Natural killer cell (primary cell): Measurements from ENCODE around the gene FBXW12. TPM values are rescaled to one million over a fixed set of nuclear protein-coding genes. Genes with fewer than 3 reads are reported as not detected.

Source experiments
- ATAC-seq, 3 donors: fragments of 150-1000 bp in 2 of 3; fragments of 200-7000 bp in 1 of 3; cut with Tn5 transposase; 1 replicate in 1 of 3; 2 replicates in 2 of 3; pipeline ENCODE4 v1.10.0; 2021; ENCODE audit warnings: mild to moderate bottlenecking in 2 of 3, moderate library complexity in 2 of 3
- DNase-seq, 2 donors: peaks; one replicate each; pipeline versions ENCODE4 v3.0.0 to v3.0.0-alpha.2; 2013 to 2021; ENCODE audit warnings: mixed read lengths in 1 of 2
- H3K27ac ChIP-seq: one replicate; pipeline ENCODE4 v1.5.1; 2013; ENCODE audit warnings: mild to moderate bottlenecking, low read length
- H3K27me3 ChIP-seq: one replicate; pipeline ENCODE4 v1.6.1; 2013; ENCODE audit warnings: low read length; ENCODE audit not compliant: control insufficient read depth, insufficient read depth
- H3K36me3 ChIP-seq: one replicate; pipeline ENCODE4 v1.6.1; 2013; ENCODE audit warnings: low read length; ENCODE audit not compliant: control insufficient read depth, insufficient read depth
- H3K4me1 ChIP-seq: one replicate; pipeline ENCODE4 v1.6.1; 2013; ENCODE audit warnings: low read length; ENCODE audit not compliant: control insufficient read depth, insufficient read depth
- H3K4me3 ChIP-seq: one replicate; pipeline ENCODE4 v1.5.1; 2013; ENCODE audit warnings: low read length
- H3K9me3 ChIP-seq: one replicate; pipeline ENCODE4 v1.6.1; 2013; ENCODE audit warnings: low read length; ENCODE audit not compliant: control insufficient read depth, insufficient read depth
- H3K27ac Mint-ChIP-seq, 2 donors: one replicate each; pipeline ENCODE4 v1.8.0; 2022; ENCODE audit warnings: mild to moderate bottlenecking in 2 of 2, mixed read lengths in 2 of 2, moderate library complexity in 1 of 2
- H3K27me3 Mint-ChIP-seq, 2 donors: one replicate each; pipeline ENCODE4 v1.8.0; 2022; ENCODE audit warnings: low read depth in 2 of 2, mixed read lengths in 2 of 2
- H3K36me3 Mint-ChIP-seq: one replicate; pipeline ENCODE4 v1.8.0; 2022; ENCODE audit warnings: mixed read lengths
- H3K4me1 Mint-ChIP-seq, 2 donors: one replicate each; pipeline ENCODE4 v1.8.0; 2022; ENCODE audit warnings: mixed read lengths in 2 of 2
- H3K4me3 Mint-ChIP-seq: one replicate; pipeline ENCODE4 v1.8.0; 2022; ENCODE audit warnings: mild to moderate bottlenecking, moderate library complexity, mixed read lengths
- H3K9me3 Mint-ChIP-seq, 2 donors: one replicate each; pipeline ENCODE4 v1.8.0; 2022; ENCODE audit warnings: mixed read lengths in 2 of 2
- CTCF ChIP-seq: fragments of 200-600 bp; IDR thresholded peaks from one replicate; pipeline ENCODE4 v1.8.0; 2022; ENCODE audit warnings: antibody characterized with exemption
- WGBS: methylation state at CpG from one replicate; pipeline ENCODE4 v1.1.7; 2013; ENCODE audit warnings: missing lambda C conversion rate; ENCODE audit not compliant: insufficient coverage; 5-methylcytosine and 5-hydroxymethylcytosine counted together
- intact Hi-C: fragments of 100-400 bp; cut with micrococcal nuclease; formaldehyde crosslinking; loops from one replicate; pipeline ENCODE4 v1.14.2; 2022
- total RNA-seq, 4 donors: library from RNA; stranded (reverse); fragments of 120-200 nt in 1 of 4; gene quantifications; one replicate each; pipeline versions ENCODE4 v1.2.3 to v1.2.4, GENCODE V29; 2013 to 2022

FBXW12 gene
- total RNA-seq, 3 donors from 2014 or later (not counting 1 experiment from before 2014, with no cell fraction given) = 0.25 TPM; not detected in 2

GRCh38 chr3:48405971-48406370 is 34.0 kb downstream of the FBXW12 start:
- no peaks in the 10 kb centered on the region for H3K9me3 ChIP-seq
- Mint-ChIP-seq H3K9me3 (no peaks in the 10 kb centered on the region), H3K4me1 (no peaks in the 10 kb centered on the region), H3K36me3 (no peaks in the 10 kb centered on the region), H3K4me3 (no peak overlapping the region), H3K27ac (no peak overlapping the region), H3K27me3 (peaks cover 0 to under 1% of the 10 kb centered on the region in 2 donors)
- DNase-seq = no peak
- H3K4me3 ChIP-seq = no peak overlapping the region
- no peak overlapping the region for H3K27ac ChIP-seq
- no peak for ATAC-seq
- intact Hi-C loops = no loop called here
- no peaks in the 10 kb centered on the region for H3K4me1 ChIP-seq
- TF ChIP-seq CTCF = no peak
- no peaks in the 10 kb centered on the region for H3K36me3 ChIP-seq
- whole genome bisulfite sequencing = 40% methylated on average over 1 of the region's 1 CpG
- H3K27me3 ChIP-seq = no peaks in the 10 kb centered on the region

GRCh38 chr3:48406443-48407431 is 34.7 kb downstream of the FBXW12 start:
- H3K4me3 ChIP-seq = no peak overlapping the region
- Mint-ChIP-seq H3K36me3 (no peaks in the 10 kb centered on the region), H3K27ac (no peak overlapping the region), H3K9me3 (no peaks in the 10 kb centered on the region), H3K4me3 (no peak overlapping the region), H3K4me1 (no peaks in the 10 kb centered on the region), H3K27me3 (no peaks in the 10 kb centered on the region)
- intact Hi-C loops = no loop called here
- H3K36me3 ChIP-seq = no peaks in the 10 kb centered on the region
- no peaks in the 10 kb centered on the region for H3K9me3 ChIP-seq
- ATAC-seq (no peak), DNase-seq (peak in 1 of 2 donors; percentile 12)
- H3K27ac ChIP-seq = no peak overlapping the region
- no peaks in the 10 kb centered on the region for H3K4me1 ChIP-seq
- TF ChIP-seq CTCF = no peak
- no peaks in the 10 kb centered on the region for H3K27me3 ChIP-seq
- 84% methylated on average over 18 of the region's 18 CpGs for WGBS

- no peaks in the 10 kb centered on the region for H3K4me1 Mint-ChIP-seq
- no peak overlapping the region for H3K4me3 Mint-ChIP-seq
- no peaks in the 10 kb centered on the region for H3K4me1 ChIP-seq
- no peaks in the 10 kb centered on the region for H3K9me3 Mint-ChIP-seq
- TF ChIP-seq CTCF = no peak
- no peaks in the 10 kb centered on the region for H3K36me3 ChIP-seq
- no peak overlapping the region for H3K27ac ChIP-seq
- H3K27me3 ChIP-seq = no peaks in the 10 kb centered on the region
- no peak overlapping the region for H3K27ac Mint-ChIP-seq
- H3K4me3 ChIP-seq = no peak overlapping the region
- no peaks in the 10 kb centered on the region for H3K36me3 Mint-ChIP-seq
- H3K9me3 ChIP-seq = no peaks in the 10 kb centered on the region
- no peaks in the 10 kb centered on the region for H3K27me3 Mint-ChIP-seq
- ATAC-seq (no peak), DNase-seq (no peak)
- intact Hi-C loops = no loop called here
- WGBS = 89% methylated on average over 8 of the region's 8 CpGs
These were observed 35.6 kb downstream of the FBXW12 start for GRCh38 chr3:48407542-48408099.
